HEK293 (cell line): ENCODE measurements around the gene SLC47A2.

Experiments used
- HOXC10 ChIP-seq: sonication (generic); formaldehyde crosslinking; IDR thresholded peaks from 2 replicates; pipeline ENCODE4 v1.8.1; 2023; ENCODE audit warnings: mild to moderate bottlenecking, missing genetic modification reagents
- ZBTB17 ChIP-seq: fragments of 450-650 bp; formaldehyde crosslinking; IDR thresholded peaks from 2 replicates; pipeline ENCODE4 v1.5.1; 2016; ENCODE audit warnings: missing biosample characterization, missing genetic modification characterization
- ZNF10 ChIP-seq: fragments of 450-650 bp; formaldehyde crosslinking; IDR thresholded peaks from 2 replicates; pipeline ENCODE4 v1.5.1; 2017; ENCODE audit warnings: missing biosample characterization, missing genetic modification characterization
- ZNF24 ChIP-seq: fragments of 450-650 bp; formaldehyde crosslinking; IDR thresholded peaks from 2 replicates; pipeline ENCODE4 v1.5.1; 2016; ENCODE audit warnings: missing biosample characterization, missing genetic modification characterization
- ZNF274 ChIP-seq, 2 experiments: fragments of 200-500 bp in 1 of 2; fragments of 450-650 bp in 1 of 2; sonication (Bioruptor generic) in 1 of 2; formaldehyde crosslinking in 1 of 2; IDR thresholded peaks; 2 replicates each; pipeline versions ENCODE4 v1.5.1 to v1.6.1; 2014 to 2016; ENCODE audit warnings: borderline replicate concordance in 1 of 2, inconsistent platforms in 1 of 2, low read length in 1 of 2, missing biosample characterization in 1 of 2, missing genetic modification characterization in 1 of 2
- ZNF302 ChIP-seq: fragments of 450-650 bp; formaldehyde crosslinking; IDR thresholded peaks from 2 replicates; pipeline ENCODE4 v1.5.1; 2016; ENCODE audit warnings: missing biosample characterization, missing genetic modification characterization, low read depth
- ZNF561 ChIP-seq: fragments of 450-650 bp; IDR thresholded peaks from 2 replicates; pipeline ENCODE4 v1.5.1; 2018; ENCODE audit warnings: missing biosample characterization, missing genetic modification characterization, borderline replicate concordance
- ZNF664 ChIP-seq: fragments of 450-650 bp; formaldehyde crosslinking; IDR thresholded peaks from 2 replicates; pipeline ENCODE4 v1.5.1; 2016; ENCODE audit warnings: missing biosample characterization, missing genetic modification characterization
- ZNF670 ChIP-seq: fragments of 450-650 bp; formaldehyde crosslinking; IDR thresholded peaks from 2 replicates; pipeline ENCODE4 v1.5.1; 2016; ENCODE audit warnings: missing biosample characterization, missing genetic modification characterization, low read depth
- ZNF843 ChIP-seq: fragments of 450-650 bp; formaldehyde crosslinking; IDR thresholded peaks from 2 replicates; pipeline ENCODE4 v1.5.1; 2016; ENCODE audit warnings: missing biosample characterization, missing genetic modification characterization
- TF ChIP-seq, protein P1 (sequence below): fragments of 450-650 bp; formaldehyde crosslinking; IDR thresholded peaks from 2 replicates; pipeline ENCODE4 v1.5.1; 2016; ENCODE audit warnings: missing biosample characterization, missing genetic modification characterization
- TF ChIP-seq, protein P2 (sequence below): fragments of 450-650 bp; formaldehyde crosslinking; IDR thresholded peaks from 2 replicates; pipeline ENCODE4 v1.5.1; 2016; ENCODE audit warnings: missing biosample characterization, missing genetic modification characterization
- TF ChIP-seq, protein P3 (sequence below): fragments of 450-650 bp; formaldehyde crosslinking; IDR thresholded peaks from 2 replicates; pipeline ENCODE4 v1.5.1; 2016; ENCODE audit warnings: missing biosample characterization, missing genetic modification characterization, borderline replicate concordance

DNA sequence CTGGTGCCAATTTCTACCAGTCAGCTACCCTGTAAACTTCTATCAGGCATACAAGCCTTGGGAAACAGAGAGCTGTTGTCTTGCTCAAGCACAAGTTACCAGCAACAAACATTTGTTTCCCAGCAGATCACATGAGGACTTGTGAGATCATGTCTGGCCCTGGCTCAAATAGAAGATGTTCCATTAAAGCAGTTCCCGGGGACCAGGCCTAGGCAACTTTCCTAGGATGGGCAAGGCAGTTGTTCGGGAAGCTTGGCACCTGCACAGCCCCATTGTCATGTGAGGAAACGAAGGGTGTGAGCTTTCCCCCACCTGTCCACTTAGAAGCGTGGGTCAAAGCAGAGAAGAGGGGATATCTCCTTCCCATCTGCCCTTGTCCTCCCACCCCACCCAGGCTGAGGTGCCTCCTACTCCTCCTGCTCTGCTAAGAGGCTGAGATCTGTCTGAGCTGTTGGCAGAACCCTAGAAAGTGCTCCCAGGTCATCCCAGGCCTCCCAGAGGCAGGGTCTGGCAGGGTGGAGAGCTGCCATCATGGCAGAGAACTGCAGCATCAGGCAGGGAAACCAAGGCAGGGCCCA, 11.2 kb upstream of the SLC47A2 start:
- no peak for TF ChIP-seq ZNF274 (IDR thresholded peaks at IDR 0.05; ENCODE audit: low read length)
- TF ChIP-seq ZNF274 (tag by site-specific recombination; IDR thresholded peaks at IDR 0.05; ENCODE audit: borderline replicate concordance): no peak
- TF ChIP-seq, protein P1, sequence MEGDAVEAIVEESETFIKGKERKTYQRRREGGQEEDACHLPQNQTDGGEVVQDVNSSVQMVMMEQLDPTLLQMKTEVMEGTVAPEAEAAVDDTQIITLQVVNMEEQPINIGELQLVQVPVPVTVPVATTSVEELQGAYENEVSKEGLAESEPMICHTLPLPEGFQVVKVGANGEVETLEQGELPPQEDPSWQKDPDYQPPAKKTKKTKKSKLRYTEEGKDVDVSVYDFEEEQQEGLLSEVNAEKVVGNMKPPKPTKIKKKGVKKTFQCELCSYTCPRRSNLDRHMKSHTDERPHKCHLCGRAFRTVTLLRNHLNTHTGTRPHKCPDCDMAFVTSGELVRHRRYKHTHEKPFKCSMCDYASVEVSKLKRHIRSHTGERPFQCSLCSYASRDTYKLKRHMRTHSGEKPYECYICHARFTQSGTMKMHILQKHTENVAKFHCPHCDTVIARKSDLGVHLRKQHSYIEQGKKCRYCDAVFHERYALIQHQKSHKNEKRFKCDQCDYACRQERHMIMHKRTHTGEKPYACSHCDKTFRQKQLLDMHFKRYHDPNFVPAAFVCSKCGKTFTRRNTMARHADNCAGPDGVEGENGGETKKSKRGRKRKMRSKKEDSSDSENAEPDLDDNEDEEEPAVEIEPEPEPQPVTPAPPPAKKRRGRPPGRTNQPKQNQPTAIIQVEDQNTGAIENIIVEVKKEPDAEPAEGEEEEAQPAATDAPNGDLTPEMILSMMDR: no peak
- TF ChIP-seq, protein P2, sequence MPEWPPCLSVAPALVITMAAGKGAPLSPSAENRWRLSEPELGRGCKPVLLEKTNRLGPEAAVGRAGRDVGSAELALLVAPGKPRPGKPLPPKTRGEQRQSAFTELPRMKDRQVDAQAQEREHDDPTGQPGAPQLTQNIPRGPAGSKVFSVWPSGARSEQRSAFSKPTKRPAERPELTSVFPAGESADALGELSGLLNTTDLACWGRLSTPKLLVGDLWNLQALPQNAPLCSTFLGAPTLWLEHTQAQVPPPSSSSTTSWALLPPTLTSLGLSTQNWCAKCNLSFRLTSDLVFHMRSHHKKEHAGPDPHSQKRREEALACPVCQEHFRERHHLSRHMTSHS (tag by site-specific recombination): no peak
- TF ChIP-seq ZNF670 (tag by site-specific recombination): no peak
- no peak for TF ChIP-seq HOXC10
- no peak for TF ChIP-seq ZNF843
- TF ChIP-seq ZNF302 (tag by site-specific recombination): no peak
- TF ChIP-seq, protein P3, sequence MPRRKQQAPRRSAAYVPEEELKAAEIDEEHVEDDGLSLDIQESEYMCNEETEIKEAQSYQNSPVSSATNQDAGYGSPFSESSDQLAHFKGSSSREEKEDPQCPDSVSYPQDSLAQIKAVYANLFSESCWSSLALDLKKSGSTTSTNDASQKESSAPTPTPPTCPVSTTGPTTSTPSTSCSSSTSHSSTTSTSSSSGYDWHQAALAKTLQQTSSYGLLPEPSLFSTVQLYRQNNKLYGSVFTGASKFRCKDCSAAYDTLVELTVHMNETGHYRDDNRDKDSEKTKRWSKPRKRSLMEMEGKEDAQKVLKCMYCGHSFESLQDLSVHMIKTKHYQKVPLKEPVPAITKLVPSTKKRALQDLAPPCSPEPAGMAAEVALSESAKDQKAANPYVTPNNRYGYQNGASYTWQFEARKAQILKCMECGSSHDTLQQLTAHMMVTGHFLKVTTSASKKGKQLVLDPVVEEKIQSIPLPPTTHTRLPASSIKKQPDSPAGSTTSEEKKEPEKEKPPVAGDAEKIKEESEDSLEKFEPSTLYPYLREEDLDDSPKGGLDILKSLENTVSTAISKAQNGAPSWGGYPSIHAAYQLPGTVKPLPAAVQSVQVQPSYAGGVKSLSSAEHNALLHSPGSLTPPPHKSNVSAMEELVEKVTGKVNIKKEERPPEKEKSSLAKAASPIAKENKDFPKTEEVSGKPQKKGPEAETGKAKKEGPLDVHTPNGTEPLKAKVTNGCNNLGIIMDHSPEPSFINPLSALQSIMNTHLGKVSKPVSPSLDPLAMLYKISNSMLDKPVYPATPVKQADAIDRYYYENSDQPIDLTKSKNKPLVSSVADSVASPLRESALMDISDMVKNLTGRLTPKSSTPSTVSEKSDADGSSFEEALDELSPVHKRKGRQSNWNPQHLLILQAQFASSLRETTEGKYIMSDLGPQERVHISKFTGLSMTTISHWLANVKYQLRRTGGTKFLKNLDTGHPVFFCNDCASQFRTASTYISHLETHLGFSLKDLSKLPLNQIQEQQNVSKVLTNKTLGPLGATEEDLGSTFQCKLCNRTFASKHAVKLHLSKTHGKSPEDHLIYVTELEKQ (tag by site-specific recombination): no peak
- TF ChIP-seq ZNF561 (tag by site-specific recombination): no peak
- no peak for TF ChIP-seq ZNF664 (tag by site-specific recombination)
- TF ChIP-seq ZBTB17: no peak
- TF ChIP-seq ZNF24 (tag by site-specific recombination): no peak
- no peak for TF ChIP-seq ZNF10 (tag by site-specific recombination)
